ENCODE results near the gene RASD1. TPM values are rescaled to one million over a fixed set of nuclear protein-coding genes. Genes with fewer than 3 reads are reported as not detected.

Gene RASD1
- total and polyA plus RNA-seq, 2 of the 4 experiments (the other 2 are of a cell fraction): 0.54 to 1.8 TPM

DNA sequence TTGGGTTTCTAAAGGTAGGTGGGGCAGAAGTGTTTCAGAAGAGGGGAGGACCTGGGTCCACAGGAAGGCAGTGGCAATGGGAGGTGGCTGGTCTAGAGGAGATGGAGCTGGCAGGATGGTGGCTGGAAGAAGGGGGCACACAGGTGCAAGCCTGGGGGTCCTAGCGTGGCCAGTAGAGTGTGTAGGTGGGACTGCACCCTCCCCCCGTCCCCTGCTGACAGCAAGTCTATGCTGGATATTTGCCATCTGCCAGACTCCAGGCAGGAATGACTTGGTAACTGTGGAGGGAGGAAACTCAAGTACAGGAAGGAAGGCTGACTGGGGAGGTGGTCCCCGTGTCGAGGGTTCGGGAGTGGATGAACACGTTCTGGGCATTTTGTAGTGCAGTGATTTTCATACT is 10.8 kb downstream of the RASD1 start:
- no peak overlapping the region for H3K4me2 ChIP-seq (ENCODE audit: low read depth, low read length)
- H3K9ac ChIP-seq (ENCODE audit: low read depth, low read length): no peak overlapping the region
- no peak for ATAC-seq (ENCODE audit: low read depth)
- ChIA-PET POLR2A (ENCODE audit: unreplicated experiment) (no interaction called here), CTCF (no interaction called here)
- H2BK120ac ChIP-seq (ENCODE audit: low read depth, low read length): no peak overlapping the region
- H4K20me1 ChIP-seq (ENCODE audit: insufficient read depth, low read length): peaks cover 27% of the 10 kb centered on the region
- H3K9me3 ChIP-seq (ENCODE audit: control insufficient read depth, insufficient read depth, low read length): no peaks in the 10 kb centered on the region
- H2AK5ac ChIP-seq (ENCODE audit: low read depth, low read length): no peak overlapping the region
- H3K56ac ChIP-seq (ENCODE audit: extremely low read depth, insufficient read depth, low read length): no peak overlapping the region
- dilution Hi-C loops (cut with HindIII; ENCODE audit: low sequenced_read_pairs, unreplicated experiment) (no loop called here), in situ Hi-C loops (cut with MboI; ENCODE audit: low sequenced_read_pairs) (no loop called here), intact Hi-C loops (cut with micrococcal nuclease) (no loop called here)
- BruUV-seq (replicated peaks): no TSS peak
- H2AFZ ChIP-seq (replicated peaks; ENCODE audit: low read length, poor library complexity): no peak overlapping the region
- H3K79me1 ChIP-seq (ENCODE audit: low read depth in 1 of 2, low read length in 2 of 2): peaks cover 35 to 62% of the 10 kb centered on the region in 2 experiments
- DNase-seq: no peak
- no peaks in the 10 kb centered on the region; the same call in 1 of the 2 replicates for H3K4me1 ChIP-seq (ENCODE audit: control insufficient read depth, insufficient read depth, low read length)
- WGBS, 2 experiments (ENCODE audit: extremely low coverage in 2 of 2, insufficient read length in 1 of 2): 95% methylated on average over 4 of the region's 6 CpGs; no CpG with 5 or more reads in 1 of the 2 experiments
- H3K4ac ChIP-seq (ENCODE audit: low read depth, low read length): no peak overlapping the region
- no peak overlapping the region for H2BK15ac ChIP-seq (ENCODE audit: low read depth, low read length)
- H3K36me3 ChIP-seq (ENCODE audit: control insufficient read depth, insufficient read depth, low read length): peaks cover 27% of the 10 kb centered on the region
- H3K27ac ChIP-seq (ENCODE audit: insufficient read depth, low read length): no peak overlapping the region
- peaks cover 6% of the 10 kb centered on the region; the same call in 1 of the 2 replicates for H3K9me1 ChIP-seq (ENCODE audit: insufficient read depth, low read length)
- no peak overlapping the region for H2BK5ac ChIP-seq (ENCODE audit: low read depth, low read length, poor library complexity, severe bottlenecking)
- H3K27me3 ChIP-seq (ENCODE audit: control insufficient read depth, insufficient read depth, low read length): no peaks in the 10 kb centered on the region
- no peak overlapping the region for H4K8ac ChIP-seq (ENCODE audit: low read depth in 2 of 2, low read length in 2 of 2)
- H4K91ac ChIP-seq (ENCODE audit: insufficient read depth, low read depth, low read length): no peak overlapping the region
- H3K4me3 ChIP-seq (ENCODE audit: insufficient read depth, low read depth, low read length): no peak overlapping the region
- TF ChIP-seq CEBPB (IDR thresholded peaks at IDR 0.05; ENCODE audit: low read depth, low read length) (no peak), RFX5 (IDR thresholded peaks at IDR 0.05; ENCODE audit: low read depth, low read length) (no peak), SMC3 (IDR thresholded peaks at IDR 0.05; ENCODE audit: low read depth, low read length) (no peak), FOS (IDR thresholded peaks at IDR 0.05; ENCODE audit: low read depth, low read length) (no peak), MAZ (IDR thresholded peaks at IDR 0.05; ENCODE audit: borderline replicate concordance, low read depth, low read length) (no peak), RCOR1 (IDR thresholded peaks at IDR 0.05; ENCODE audit: insufficient replicate concordance, low read length) (no peak)
- H3K14ac ChIP-seq (replicated peaks; ENCODE audit: low read depth, low read length): no peak overlapping the region
- H2BK20ac ChIP-seq (ENCODE audit: low read depth, low read length): no peak overlapping the region
- no peak overlapping the region for H3K18ac ChIP-seq (ENCODE audit: low read depth, low read length)
- H4K5ac ChIP-seq (ENCODE audit: low read depth, low read length): no peak overlapping the region
- H3K23ac ChIP-seq (ENCODE audit: low read depth, low read length): no peak overlapping the region
- H2AK9ac ChIP-seq (replicated peaks; ENCODE audit: low read depth, low read length, poor library complexity): no peak overlapping the region
